GM12864 (cell line): ENCODE results near the gene EFCAB13.
"Not testable (repeated sequence)": the region's sequence is repeated elsewhere in the genome, so short reads cannot be mapped to it uniquely, and the experiment has no call there.

ENCODE experiments used
- DNase-seq: peaks from one replicate; pipeline ENCODE4 v3.0.0-alpha.2; 2011; ENCODE audit warnings: low read depth
- H3K4me3 ChIP-seq: 2 replicates; pipeline ENCODE4 v1.5.1; 2011; ENCODE audit warnings: mild to moderate bottlenecking, low read depth, low read length, control low read depth
- CTCF ChIP-seq: IDR thresholded peaks from 2 replicates; pipeline ENCODE4 v1.5.1; 2011; ENCODE audit warnings: low read depth, mild to moderate bottlenecking, moderate library complexity, low read length, control low read depth, inconsistent platforms; ENCODE audit errors: missing control alignments

The EFCAB13 gene

GRCh38 chr17:47367257-47367656 lies 43.5 kb downstream of the EFCAB13 start:
- no peak for TF ChIP-seq CTCF
- DNase-seq = no peak
- H3K4me3 ChIP-seq = no peak overlapping the region

GRCh38 chr17:47368262-47368661 lies 44.5 kb downstream of the EFCAB13 start:
- TF ChIP-seq CTCF = no peak
- no peak for DNase-seq
- no peak overlapping the region for H3K4me3 ChIP-seq

GRCh38 chr17:47370899-47371298 lies 47.1 kb downstream of the EFCAB13 start:
- not testable (repeated sequence) for H3K4me3 ChIP-seq, DNase-seq

- no peak for TF ChIP-seq CTCF
- no peak overlapping the region for H3K4me3 ChIP-seq
- no peak for DNase-seq
These were observed 49.2 kb downstream of the EFCAB13 start for GRCh38 chr17:47373002-47373401.

- no peak for DNase-seq
- H3K4me3 ChIP-seq = no peak overlapping the region
- TF ChIP-seq CTCF = no peak
These were observed 52.5 kb downstream of the EFCAB13 start for GRCh38 chr17:47376247-47376646.

- DNase-seq = no peak
- no peak overlapping the region for H3K4me3 ChIP-seq
- no peak for TF ChIP-seq CTCF
These were observed 65.1 kb downstream of the EFCAB13 start for GRCh38 chr17:47388825-47389224.

GRCh38 chr17:47397532-47398128 lies 73.9 kb downstream of the EFCAB13 start:
- DNase-seq, H3K4me3 ChIP-seq: not testable (repeated sequence)

- no peak for TF ChIP-seq CTCF
- H3K4me3 ChIP-seq = no peak overlapping the region
- DNase-seq = no peak
These were observed 76.6 kb downstream of the EFCAB13 start for GRCh38 chr17:47400333-47400732.
